ENCODE data around the gene INAFM2.

GRCh38 chr15:40286794-40287193, 36.7 kb upstream of the INAFM2 start:
- no peak for TF ChIP-seq EZH2 (optimal IDR thresholded peaks at IDR 0.05; ENCODE audit: low read depth, low read length)
- TF ChIP-seq EZH2phosphoT487 (IDR thresholded peaks at IDR 0.05; ENCODE audit: low read length), result no peak
- TF ChIP-seq, protein P1, sequence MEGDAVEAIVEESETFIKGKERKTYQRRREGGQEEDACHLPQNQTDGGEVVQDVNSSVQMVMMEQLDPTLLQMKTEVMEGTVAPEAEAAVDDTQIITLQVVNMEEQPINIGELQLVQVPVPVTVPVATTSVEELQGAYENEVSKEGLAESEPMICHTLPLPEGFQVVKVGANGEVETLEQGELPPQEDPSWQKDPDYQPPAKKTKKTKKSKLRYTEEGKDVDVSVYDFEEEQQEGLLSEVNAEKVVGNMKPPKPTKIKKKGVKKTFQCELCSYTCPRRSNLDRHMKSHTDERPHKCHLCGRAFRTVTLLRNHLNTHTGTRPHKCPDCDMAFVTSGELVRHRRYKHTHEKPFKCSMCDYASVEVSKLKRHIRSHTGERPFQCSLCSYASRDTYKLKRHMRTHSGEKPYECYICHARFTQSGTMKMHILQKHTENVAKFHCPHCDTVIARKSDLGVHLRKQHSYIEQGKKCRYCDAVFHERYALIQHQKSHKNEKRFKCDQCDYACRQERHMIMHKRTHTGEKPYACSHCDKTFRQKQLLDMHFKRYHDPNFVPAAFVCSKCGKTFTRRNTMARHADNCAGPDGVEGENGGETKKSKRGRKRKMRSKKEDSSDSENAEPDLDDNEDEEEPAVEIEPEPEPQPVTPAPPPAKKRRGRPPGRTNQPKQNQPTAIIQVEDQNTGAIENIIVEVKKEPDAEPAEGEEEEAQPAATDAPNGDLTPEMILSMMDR (IDR thresholded peaks at IDR 0.05; ENCODE audit: low read length), result no peak
